GM12892 (cell line): Measurements from ENCODE around the gene NOXRED1.

Source experiments
- POLR2A ChIP-seq: IDR thresholded peaks from 2 replicates; pipeline ENCODE4 v1.6.1; 2011; ENCODE audit warnings: low read depth, low read length, control low read depth
- POLR2AphosphoS5 ChIP-seq: IDR thresholded peaks from 2 replicates; pipeline ENCODE4 v1.6.1; 2011; ENCODE audit warnings: low read depth, low read length, control low read depth
- TAF1 ChIP-seq: IDR thresholded peaks from 2 replicates; pipeline ENCODE4 v1.6.1; 2011; ENCODE audit warnings: low read depth, mild to moderate bottlenecking, control low read depth, low read length, borderline replicate concordance

DNA sequence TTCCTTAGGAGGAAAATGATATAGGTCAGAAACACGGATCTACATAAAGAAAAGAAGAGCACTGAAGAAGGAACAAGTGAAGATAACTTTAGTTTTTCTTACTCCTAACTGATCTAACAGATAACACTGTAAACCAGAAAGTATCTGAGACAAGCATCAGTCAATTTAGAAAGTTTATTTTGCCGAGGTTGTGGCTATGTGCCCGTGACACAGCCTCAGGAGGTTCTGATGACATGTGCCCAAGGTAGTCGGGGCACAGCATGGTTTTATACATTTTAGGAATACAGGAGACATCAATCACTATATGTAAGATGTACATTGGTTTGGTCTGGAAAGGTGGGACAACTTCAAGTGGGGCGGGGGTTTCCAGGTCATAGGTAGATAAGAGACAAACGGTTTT, 23.1 kb downstream of the NOXRED1 start:
- TF ChIP-seq POLR2A: no peak
- TF ChIP-seq POLR2AphosphoS5: no peak
- no peak for TF ChIP-seq TAF1
